ENCODE results near the gene FOXL1.

- TF ChIP-seq POLR2A (IDR thresholded peaks at IDR 0.05; ENCODE audit: low read depth) (no peak), EP300 (IDR thresholded peaks at IDR 0.05) (no peak), CTCF (IDR thresholded peaks at IDR 0.05) (no peak), POLR2AphosphoS5 (IDR thresholded peaks at IDR 0.05) (no peak)
Observed at GRCh38 chr16:86566966-86567700, 11.2 kb upstream of the FOXL1 start.

Measured in esophagus muscularis mucosa (tissue), 4 donors.